GM21367 (cell line): ENCODE results near the gene ECEL1.
"Not testable (repeated sequence)": the region's sequence is repeated elsewhere in the genome, so short reads cannot be mapped to it uniquely, and the experiment has no call there.

ENCODE experiments used
- ATAC-seq: cut with Tn5 transposase; IDR thresholded peaks from one replicate; pipeline ENCODE4 v1.9.1; 2021; ENCODE audit not compliant: unreplicated experiment

The ECEL1 gene

DNA sequence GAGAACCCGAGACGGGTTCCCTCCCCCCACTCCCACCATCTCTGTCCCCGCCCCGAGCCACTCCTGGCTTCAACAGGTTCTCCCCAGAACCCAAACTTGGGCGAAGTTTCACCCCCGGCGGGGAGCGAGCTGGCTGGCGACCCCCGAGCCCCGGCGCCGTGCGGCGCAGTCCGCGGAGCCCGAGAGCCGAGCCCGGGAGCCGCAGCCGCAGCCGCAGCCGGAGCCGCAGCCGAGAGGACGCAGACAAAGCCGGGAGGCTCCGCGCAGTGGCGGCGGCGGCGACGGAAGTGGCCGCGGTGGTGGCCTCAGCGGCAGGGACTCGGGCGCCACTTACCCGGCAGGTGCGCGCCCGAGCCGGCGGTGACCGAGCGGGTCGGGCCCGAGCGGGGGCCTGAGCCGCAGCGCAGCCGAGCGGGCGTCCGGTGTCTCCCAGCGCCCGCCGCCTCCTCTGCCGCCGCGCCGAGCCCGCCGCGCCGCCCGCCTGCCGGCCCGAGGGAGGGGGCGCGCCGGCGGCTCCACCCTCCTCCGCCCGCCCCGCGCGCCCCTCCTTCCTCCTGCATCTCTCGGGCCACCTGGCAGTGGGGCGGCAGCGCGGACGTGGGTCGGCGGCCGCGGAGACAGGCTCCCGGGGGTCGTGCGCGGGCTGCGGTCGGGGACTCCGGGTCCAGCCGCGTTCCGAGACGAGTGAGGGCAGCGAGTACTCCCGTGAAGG lies at the start of gene ECEL1:
Gene ECEL1 (minus strand): TSS at position 450 of the 712 bp plus-strand sequence. CDS start 1,181 bp downstream, outside the sequence.
- no peak for ATAC-seq

GRCh38 chr2:232537079-232537478 lies 49.4 kb upstream of the ECEL1 start:
- ATAC-seq = no peak

DNA sequence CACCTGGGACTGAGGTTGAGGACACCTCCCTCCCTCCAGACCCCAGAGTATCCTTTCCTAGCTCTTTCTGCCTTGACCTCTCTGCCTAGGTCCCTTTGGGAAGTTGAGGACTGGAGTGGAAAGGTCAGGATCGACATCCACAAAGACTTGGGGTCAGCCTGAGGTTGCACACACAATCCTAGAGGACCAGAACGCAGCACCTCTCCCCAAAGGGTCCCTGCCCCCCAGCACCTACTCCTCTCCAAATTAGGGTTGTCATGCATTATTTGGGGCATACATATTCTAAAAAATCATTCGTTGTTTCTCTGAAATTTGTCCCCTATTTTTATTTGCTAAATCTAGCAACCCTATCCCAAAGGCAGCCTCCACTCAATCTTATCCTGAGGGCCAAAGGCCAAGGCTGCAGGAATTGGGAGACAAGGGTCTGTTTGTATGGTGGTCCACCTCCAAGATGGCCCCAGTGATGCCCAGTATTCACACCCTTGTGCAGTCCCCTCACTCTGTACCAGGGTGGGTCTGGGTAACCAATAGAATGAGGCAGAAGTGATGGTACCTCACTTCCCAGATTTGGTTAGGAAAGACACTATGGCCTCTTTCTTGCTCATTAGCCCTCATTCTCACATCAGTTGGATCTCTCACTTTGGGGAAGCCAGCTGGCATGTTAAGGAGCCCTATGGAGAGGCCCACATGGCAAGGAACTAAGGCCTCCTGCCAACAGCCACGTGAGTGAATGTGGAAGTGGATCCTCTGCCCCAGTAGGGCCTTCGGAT lies 48.3 kb upstream of the ECEL1 start:
- ATAC-seq = no peak

GRCh38 chr2:232534940-232535651 lies 47.5 kb upstream of the ECEL1 start:
- no peak for ATAC-seq

- no peak for ATAC-seq
These were observed 46.5 kb upstream of the ECEL1 start for GRCh38 chr2:232533944-232534710.

- not testable (repeated sequence) for ATAC-seq
These were observed 45.2 kb upstream of the ECEL1 start for GRCh38 chr2:232532821-232533220.

- no peak for ATAC-seq
These were observed 44.8 kb upstream of the ECEL1 start for GRCh38 chr2:232532419-232532818.

- no peak for ATAC-seq
These were observed 43.1 kb upstream of the ECEL1 start for GRCh38 chr2:232530626-232531260.

GRCh38 chr2:232529806-232530547 lies 42.3 kb upstream of the ECEL1 start:
- no peak for ATAC-seq

DNA sequence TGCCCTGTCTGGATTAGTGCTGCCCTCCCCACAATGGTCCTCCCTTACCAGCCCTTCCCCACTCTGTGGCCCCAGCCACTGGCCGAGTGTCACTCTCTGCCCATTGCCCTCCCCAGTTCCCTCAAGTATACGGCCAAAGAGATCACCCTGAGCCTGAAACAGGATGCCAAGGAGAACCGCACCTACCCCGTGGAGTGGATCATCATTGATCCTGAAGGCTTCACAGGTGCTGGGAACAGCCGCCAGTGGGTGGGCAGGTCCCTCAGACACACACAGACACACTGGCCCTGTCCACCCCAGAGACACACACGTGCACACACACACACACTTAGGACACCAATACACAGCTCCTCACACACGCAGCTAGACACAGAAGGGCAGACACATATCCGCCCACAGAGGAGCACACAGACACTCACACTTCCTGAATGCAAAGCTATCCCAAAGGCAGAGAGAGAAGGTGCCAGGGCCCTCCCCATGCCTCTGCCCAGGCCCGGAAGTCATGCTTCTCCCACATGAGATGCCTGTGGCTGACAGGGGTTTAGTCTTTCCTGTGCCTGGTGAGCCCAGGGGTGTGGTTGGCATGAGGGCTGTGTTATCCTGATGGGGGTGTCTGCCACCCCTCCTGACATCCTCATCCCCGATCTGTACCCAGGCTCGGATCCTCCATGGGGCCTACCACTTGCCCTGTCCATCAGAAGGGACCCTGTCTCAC lies 41.3 kb upstream of the ECEL1 start:
- ATAC-seq = no peak

DNA sequence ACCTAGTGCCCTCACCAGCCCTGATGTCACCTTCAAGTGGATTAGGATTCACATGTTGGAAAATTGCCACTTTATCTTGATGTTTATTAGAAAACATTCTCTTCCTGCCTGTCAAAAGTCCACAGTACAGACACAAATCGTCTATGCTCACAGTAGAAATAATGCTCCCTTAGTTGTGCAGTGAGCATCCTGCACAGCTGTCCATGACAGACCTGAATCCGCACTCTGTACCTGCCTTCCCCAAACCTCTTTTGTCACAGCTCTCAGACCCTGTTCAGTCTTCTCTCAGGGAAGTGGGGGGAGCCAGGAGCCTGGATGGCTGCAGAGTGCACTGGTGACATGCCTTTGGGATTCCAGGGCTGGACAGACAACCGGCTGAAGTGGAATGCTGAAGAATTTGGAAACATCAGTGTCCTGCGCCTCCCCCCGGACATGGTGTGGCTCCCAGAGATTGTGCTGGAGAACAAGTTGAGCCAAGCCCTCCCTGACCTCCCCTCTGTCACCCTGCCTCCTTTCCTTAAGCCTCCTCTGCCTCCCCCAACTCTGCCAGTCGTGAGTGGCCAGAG lies 40.4 kb upstream of the ECEL1 start:
- no peak for ATAC-seq

DNA sequence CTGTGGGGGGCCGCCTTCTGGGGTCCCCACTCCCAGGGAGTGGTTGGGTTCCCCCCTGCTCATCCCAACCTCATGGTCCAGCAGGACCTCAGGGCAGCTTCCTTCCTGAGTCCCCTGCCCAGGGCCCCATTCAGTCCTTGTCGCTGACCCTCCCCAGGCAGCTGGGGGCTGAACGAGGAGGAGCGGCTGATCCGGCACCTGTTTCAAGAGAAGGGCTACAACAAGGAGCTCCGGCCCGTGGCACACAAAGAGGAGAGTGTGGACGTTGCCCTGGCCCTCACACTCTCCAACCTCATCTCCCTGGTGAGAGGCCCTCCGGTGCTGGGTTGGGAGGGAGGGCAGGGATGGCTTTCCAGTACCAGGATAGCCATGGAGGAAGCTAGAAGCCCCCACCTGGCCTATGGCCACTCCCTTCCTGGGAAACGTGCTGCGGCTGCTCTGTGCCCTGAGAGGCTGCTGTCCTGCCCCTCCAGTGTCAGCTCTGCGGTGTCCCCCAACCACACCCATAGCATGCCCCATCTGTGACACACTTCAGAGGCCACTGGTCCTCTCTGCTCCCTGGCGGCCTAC lies 38.8 kb upstream of the ECEL1 start:
- ATAC-seq = no peak

DNA sequence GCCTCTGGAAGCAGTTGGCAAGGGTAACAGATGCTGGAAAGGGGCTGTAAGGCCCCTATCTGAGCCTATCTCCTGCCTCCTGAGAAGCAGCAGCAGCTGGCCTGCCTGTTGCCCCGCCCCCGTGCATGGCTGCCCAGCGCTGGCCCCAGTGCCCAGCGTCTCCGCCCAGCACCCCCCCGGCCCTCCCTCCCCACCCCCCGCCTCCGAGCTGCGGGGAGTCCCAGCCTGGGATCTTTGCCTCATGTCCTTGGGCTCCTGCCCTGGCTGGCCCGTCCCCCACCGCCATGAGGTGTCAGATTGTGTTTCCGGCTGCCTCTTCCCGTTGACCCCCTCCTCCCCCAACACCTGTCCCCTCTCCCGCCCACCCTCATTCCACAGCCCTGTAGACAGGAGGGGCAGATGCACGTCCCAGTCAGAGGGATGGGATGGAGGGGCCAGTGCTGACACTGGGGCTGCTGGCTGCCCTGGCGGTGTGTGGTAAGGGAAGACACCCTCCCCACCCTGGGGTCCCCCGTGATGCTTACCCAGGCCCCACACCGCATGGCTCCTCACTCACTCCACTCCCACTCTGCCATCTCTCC lies 38.2 kb upstream of the ECEL1 start, which contains the start of gene CHRND:
Gene CHRND (plus strand): TSS at position 370 of the 581 bp plus-strand sequence. CDS start 56 bp downstream, at position 426.
- no peak for ATAC-seq

DNA sequence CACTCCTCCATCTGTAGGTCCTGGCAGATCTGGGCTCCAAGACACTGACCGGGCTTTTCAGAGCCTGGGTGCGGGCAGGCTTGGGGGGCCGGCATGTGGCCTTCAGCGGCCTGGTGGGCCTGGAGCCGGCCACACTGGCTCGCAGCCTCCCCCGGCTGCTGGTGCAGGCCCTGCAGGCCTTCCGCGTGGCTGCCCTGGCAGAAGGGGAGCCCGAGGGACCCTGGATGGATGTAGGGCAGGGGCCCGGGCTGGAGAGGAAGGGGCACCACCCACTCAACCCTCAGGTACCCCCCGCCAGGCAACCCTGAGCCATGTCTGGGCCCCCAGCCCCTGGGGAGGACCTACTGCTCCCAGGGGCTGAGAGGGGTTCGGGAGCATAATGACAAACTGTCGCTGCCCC lies 37.6 kb upstream of the ECEL1 start:
- ATAC-seq = no peak

DNA sequence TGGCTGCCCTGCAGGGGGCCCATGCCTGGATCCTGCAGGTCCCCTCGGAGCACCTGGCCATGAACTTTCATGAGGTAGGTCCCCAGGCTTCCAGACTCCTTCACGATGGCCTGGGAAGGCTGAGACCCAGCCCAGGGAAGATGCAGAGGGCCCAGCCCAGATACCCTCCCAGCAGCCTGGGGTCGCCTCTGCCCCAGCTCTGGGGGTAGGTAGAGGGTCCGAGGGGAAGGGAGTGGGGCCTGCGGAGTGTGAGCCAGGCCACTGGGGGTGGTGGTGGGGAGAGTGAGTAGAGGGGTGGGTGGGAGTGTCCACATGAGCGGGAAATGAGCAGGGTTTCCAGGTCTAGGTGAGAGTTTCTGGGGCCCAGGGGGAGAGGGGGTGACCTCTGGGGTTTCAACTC lies 37.1 kb upstream of the ECEL1 start:
- ATAC-seq = no peak

GRCh38 chr2:232523682-232524597 lies 36.3 kb upstream of the ECEL1 start:
- no peak for ATAC-seq

DNA sequence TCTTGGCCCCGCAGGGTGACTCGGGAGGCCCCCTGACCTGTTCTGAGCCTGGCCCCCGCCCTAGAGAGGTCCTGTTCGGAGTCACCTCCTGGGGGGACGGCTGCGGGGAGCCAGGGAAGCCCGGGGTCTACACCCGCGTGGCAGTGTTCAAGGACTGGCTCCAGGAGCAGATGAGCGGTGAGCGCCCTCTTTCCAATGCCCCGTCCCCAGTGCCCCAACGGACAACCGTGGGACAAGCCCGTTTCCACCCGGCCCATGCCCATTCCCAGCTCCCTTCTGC lies 35.7 kb upstream of the ECEL1 start:
- ATAC-seq = no peak
